GM19438 (cell line): Measurements from ENCODE around the gene LOXL1.

ENCODE experiments used
- ATAC-seq: cut with Tn5 transposase; IDR thresholded peaks from one replicate; pipeline ENCODE4 v1.9.1; 2021; ENCODE audit warnings: low read depth; ENCODE audit not compliant: unreplicated experiment

Gene LOXL1

GRCh38 chr15:73897441-73898261 is 28.6 kb upstream of the LOXL1 start:
- ATAC-seq, result no peak

GRCh38 chr15:73899197-73900094 is 26.8 kb upstream of the LOXL1 start:
- ATAC-seq, result no peak

GRCh38 chr15:73900095-73900712 is 26.1 kb upstream of the LOXL1 start:
- ATAC-seq, result no peak

- ATAC-seq, result no peak
Measured at GRCh38 chr15:73901126-73901810, 25.0 kb upstream of the LOXL1 start.

GRCh38 chr15:73902121-73903020 is 23.9 kb upstream of the LOXL1 start:
- ATAC-seq, result no peak

- ATAC-seq, result no peak
Measured at GRCh38 chr15:73904026-73904815, 22.0 kb upstream of the LOXL1 start.

GRCh38 chr15:73905225-73905827 is 20.9 kb upstream of the LOXL1 start:
- ATAC-seq, result no peak

- no peak for ATAC-seq
Measured at GRCh38 chr15:73906346-73907034, 19.8 kb upstream of the LOXL1 start.

- ATAC-seq, result no peak
Measured at GRCh38 chr15:73907035-73907408, 19.2 kb upstream of the LOXL1 start.

GRCh38 chr15:73908030-73908821 is 18.0 kb upstream of the LOXL1 start:
- peak; percentile 72 for ATAC-seq

GRCh38 chr15:73908822-73909122 is 17.5 kb upstream of the LOXL1 start:
- no peak for ATAC-seq

- ATAC-seq, result no peak
Measured at GRCh38 chr15:73909651-73910050, 16.6 kb upstream of the LOXL1 start.

- ATAC-seq, result no peak
Measured at GRCh38 chr15:73910522-73911303, 15.5 kb upstream of the LOXL1 start.

GRCh38 chr15:73912030-73912596 is 14.1 kb upstream of the LOXL1 start:
- ATAC-seq, result no peak

- no peak for ATAC-seq
Measured at GRCh38 chr15:73914145-73914544, 12.1 kb upstream of the LOXL1 start.

- ATAC-seq, result no peak
Measured at GRCh38 chr15:73915082-73915481, 11.2 kb upstream of the LOXL1 start.
